Mesodermal cell (in vitro differentiated cells): Measurements from ENCODE around the gene RPL7L1.

Experiments
- H3K27ac ChIP-seq: 2 replicates; pipeline ENCODE4 v1.7.0; 2013; ENCODE audit warnings: mild to moderate bottlenecking, low read depth, low read length, moderate library complexity; ENCODE audit not compliant: severe bottlenecking
- H3K36me3 ChIP-seq: 2 replicates; pipeline ENCODE4 v1.7.1; 2013; ENCODE audit warnings: mild to moderate bottlenecking, low read length, moderate library complexity; ENCODE audit not compliant: control insufficient read depth, insufficient read depth
- H3K4me1 ChIP-seq: one replicate; pipeline ENCODE4 v1.7.1; 2013; ENCODE audit warnings: mild to moderate bottlenecking, low read length; ENCODE audit not compliant: insufficient read depth, control insufficient read depth, poor library complexity, severe bottlenecking
- H3K4me3 ChIP-seq: 2 replicates; pipeline ENCODE4 v1.7.0; 2013; ENCODE audit warnings: low read length, control low read depth, mild to moderate bottlenecking; ENCODE audit not compliant: insufficient read depth, poor library complexity, severe bottlenecking; ENCODE audit errors: extremely low read depth
- H3K9me3 ChIP-seq: 2 replicates; pipeline ENCODE4 v1.7.1; 2013; ENCODE audit warnings: mild to moderate bottlenecking, low read length, moderate library complexity; ENCODE audit not compliant: control insufficient read depth
- WGBS, 2 experiments: methylation state at CpG; one replicate each; pipeline ENCODE4 v1.1.5; 2013; ENCODE audit warnings: missing lambda C conversion rate in 2 of 2; ENCODE audit not compliant: insufficient coverage in 2 of 2; 5-methylcytosine and 5-hydroxymethylcytosine counted together

The RPL7L1 gene

DNA sequence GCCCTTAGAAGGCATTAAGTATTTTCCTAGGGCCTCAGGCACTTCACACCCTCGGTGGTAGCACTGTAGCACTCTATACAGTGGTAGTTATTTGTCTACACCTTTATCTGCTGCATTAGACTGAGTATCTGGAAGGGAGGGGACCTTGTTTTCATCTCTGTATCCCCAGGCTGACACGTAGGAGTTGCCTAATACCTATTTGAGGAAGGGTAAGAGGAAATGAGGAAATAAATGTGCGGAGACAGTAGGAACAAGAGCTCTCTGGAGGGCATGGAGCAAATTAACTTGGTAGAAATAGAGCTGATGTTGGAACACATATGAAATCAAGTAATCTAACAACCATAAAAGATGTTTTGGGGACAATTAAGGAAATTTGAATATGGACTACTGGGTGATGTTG, 53.8 kb downstream of the RPL7L1 start:
- no peaks in the 10 kb centered on the region for H3K9me3 ChIP-seq
- H3K4me3 ChIP-seq = no peak overlapping the region
- 75 to 96% methylated on average over 1 to 3 of the region's 3 CpGs for WGBS, 2 experiments
- peaks cover 66% of the 10 kb centered on the region for H3K36me3 ChIP-seq
- H3K4me1 ChIP-seq = peaks cover 13% of the 10 kb centered on the region
- H3K27ac ChIP-seq = no peak overlapping the region

DNA sequence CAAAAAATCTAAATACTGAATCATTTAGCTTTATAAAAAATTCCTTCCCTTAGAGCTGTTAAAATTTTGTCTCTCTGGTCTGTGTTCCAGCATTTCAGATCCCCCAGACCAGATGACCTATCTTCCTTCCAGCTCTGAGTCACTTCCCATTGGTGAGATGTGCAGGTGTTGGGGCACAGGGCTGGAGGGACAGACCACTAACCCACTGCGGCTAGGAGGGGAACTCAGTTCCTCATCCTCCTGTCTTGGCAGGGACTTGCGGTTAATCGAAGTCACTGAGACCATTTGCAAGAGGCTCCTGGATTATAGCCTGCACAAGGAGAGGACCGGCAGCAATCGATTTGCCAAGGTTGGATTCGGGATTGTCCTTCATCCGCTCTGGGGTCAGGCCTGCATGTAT, 55.9 kb downstream of the RPL7L1 start:
- H3K9me3 ChIP-seq = no peaks in the 10 kb centered on the region
- H3K4me3 ChIP-seq = no peak overlapping the region
- WGBS, 2 experiments = 100% methylated on average over 3 to 5 of the region's 7 CpGs
- peaks cover 86% of the 10 kb centered on the region for H3K36me3 ChIP-seq
- H3K27ac ChIP-seq = no peak overlapping the region
- H3K4me1 ChIP-seq = peaks cover 8% of the 10 kb centered on the region

DNA sequence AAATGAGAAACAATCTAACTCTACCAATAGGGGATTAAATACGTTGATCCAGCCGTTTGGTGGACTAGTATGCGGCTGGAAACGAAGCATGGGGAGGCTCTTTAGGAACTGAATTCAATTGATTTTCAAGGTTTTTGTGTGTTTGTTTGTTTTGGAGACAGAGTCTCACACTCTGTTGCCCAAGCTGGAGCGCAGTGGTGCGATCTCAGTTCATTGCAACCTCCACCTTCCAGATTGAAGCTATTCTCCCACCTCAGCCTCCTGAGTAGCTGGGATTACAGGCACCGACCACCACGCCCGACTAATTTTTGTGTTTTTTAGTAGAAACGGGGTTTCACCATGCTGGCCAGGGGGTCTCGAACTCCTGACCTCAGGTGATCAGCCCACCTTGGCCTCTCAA, 57.0 kb downstream of the RPL7L1 start:
- WGBS, 2 experiments = 84 to 85% methylated on average over 7 of the region's 11 CpGs
- Histone ChIP-seq H3K9me3 (no peaks in the 10 kb centered on the region), H3K36me3 (peaks cover 94% of the 10 kb centered on the region)

DNA sequence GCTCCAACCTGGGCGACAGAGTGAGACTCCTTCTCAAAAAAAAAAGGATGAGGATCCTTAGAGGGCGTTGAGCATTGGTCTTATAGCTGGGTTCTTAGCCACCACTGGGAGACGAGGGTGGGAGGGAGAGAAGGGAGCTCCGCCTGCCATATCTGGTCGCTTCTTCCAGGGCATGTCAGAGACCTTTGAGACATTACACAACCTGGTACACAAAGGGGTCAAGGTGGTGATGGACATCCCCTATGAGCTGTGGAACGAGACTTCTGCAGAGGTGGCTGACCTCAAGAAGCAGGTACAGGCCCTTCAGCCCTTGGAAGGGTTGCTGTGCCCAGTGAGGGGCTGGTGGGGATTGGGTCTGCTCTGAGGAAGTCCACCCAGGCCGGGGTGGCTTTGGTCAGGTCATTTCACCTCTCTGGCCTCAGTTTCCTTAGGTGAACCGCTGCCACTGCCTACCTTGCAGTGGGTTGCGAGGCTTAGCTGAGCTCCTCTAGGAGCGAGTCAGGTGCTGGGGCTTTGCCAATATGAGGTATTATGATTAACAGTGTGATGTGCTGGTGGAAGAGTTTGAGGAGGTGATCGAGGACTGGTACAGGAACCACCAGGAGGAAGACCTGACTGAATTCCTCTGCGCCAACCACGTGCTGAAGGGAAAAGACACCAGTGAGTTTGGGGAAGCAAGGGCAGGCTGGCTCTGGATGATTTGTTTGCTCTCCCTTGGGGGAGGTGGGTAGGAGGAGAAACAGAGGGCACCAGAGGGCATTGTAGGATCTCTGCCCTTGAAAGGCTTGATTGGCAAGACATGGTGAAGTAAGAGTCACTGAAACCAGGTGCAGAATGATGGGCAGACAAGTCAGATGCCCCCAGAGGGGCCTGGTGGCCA, 58.4 kb downstream of the RPL7L1 start:
- Histone ChIP-seq H3K4me3 (no peak overlapping the region), H3K36me3 (peaks cover 87% of the 10 kb centered on the region), H3K27ac (no peak overlapping the region), H3K9me3 (no peaks in the 10 kb centered on the region), H3K4me1 (no peaks in the 10 kb centered on the region)
- WGBS, 2 experiments = 94 to 98% methylated on average over 11 to 13 of the region's 13 CpGs

More for the DNA sequence above, 57.0 kb downstream of the RPL7L1 start:
- Histone ChIP-seq H3K4me1 (peaks cover 5% of the 10 kb centered on the region), H3K4me3 (no peak overlapping the region), H3K27ac (no peak overlapping the region)

DNA sequence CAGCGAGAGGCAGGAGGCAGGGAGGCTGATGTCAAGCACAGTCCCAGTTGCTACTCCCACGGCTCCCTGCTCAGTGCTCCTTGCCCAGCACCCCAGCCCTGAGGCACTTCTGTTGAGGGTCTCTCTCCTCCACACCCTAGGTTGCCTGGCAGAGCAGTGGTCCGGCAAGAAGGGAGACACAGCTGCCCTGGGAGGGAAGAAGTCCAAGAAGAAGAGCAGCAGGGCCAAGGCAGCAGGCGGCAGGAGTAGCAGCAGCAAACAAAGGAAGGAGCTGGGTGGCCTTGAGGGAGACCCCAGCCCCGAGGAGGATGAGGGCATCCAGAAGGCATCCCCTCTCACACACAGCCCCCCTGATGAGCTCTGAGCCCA, 59.0 kb downstream of the RPL7L1 start:
- H3K4me1 ChIP-seq = no peaks in the 10 kb centered on the region

DNA sequence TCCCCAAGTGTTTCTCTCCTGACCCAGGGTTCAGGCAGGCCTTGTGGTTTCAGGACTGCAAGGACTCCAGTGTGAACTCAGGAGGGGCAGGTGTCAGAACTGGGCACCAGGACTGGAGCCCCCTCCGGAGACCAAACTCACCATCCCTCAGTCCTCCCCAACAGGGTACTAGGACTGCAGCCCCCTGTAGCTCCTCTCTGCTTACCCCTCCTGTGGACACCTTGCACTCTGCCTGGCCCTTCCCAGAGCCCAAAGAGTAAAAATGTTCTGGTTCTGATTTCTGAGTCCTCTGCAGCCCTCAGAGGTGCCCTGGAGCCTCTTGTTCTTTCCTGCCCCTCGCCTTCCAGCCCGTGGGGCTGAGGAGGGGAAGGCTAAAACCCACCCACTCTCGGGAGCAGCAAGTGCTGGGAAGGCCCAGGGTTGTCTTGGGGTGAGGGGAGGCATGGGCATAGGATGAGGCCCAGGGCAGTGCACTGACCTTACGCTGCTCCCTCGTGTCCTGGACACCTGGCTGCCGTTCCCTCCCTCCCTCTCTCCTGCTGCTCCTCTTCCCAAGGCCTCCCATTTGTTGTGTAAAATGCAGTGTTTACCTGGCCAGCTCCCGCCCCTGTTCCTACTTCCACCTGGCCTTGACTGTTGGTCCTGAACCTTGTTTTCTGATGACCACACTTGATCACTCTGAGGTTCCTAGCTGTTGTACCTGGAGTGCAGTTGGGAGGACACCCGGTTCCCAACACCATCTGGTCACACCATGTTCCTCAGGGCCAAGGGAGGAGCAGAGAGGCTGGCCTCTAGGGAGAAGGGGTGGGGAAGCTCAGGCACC, 59.8 kb downstream of the RPL7L1 start:
- WGBS, 2 experiments = 87 to 90% methylated on average over 7 of the region's 9 CpGs
- Histone ChIP-seq H3K27ac (no peak overlapping the region), H3K36me3 (peaks cover 89% of the 10 kb centered on the region), H3K9me3 (no peaks in the 10 kb centered on the region), H3K4me3 (no peak overlapping the region), H3K4me1 (no peaks in the 10 kb centered on the region)

More for the DNA sequence above, 59.0 kb downstream of the RPL7L1 start:
- peaks cover 87% of the 10 kb centered on the region for H3K36me3 ChIP-seq
- no peak overlapping the region for H3K4me3 ChIP-seq
- no peaks in the 10 kb centered on the region for H3K9me3 ChIP-seq
- WGBS, 2 experiments = 95 to 100% methylated on average over 4 of the region's 5 CpGs
- no peak overlapping the region for H3K27ac ChIP-seq
